Measurements from ENCODE around the gene MAML3. TPM values are rescaled to one million over a fixed set of nuclear protein-coding genes. Genes with fewer than 3 reads are reported as not detected.

MAML3 gene
- total RNA-seq = 0.59 and 0.72 TPM in 2 replicates

- peak within 1 kb of the TSS; percentile 80 for H3K4me3 ChIP-seq (ENCODE audit: insufficient read depth, low read length)
- peak; percentile 95 for DNase-seq (ENCODE audit: insufficient read length, low spot score, missing footprints)
- H3K79me2 ChIP-seq (ENCODE audit: insufficient read depth, low read length) = no peaks in the 10 kb centered on the region
- H3K4me2 ChIP-seq (ENCODE audit: insufficient read depth, low read length) = peak within 1 kb of the TSS; percentile 98
- peaks cover 10% of the 10 kb centered on the region for H3K4me1 ChIP-seq (ENCODE audit: insufficient read depth, low read length)
- H3K27ac ChIP-seq (ENCODE audit: low read depth, low read length) = peak within 1 kb of the TSS; percentile 49
- H2AFZ ChIP-seq (ENCODE audit: low read length) = peak within 1 kb of the TSS; percentile 87
- H3K36me3 ChIP-seq (ENCODE audit: insufficient read depth, low read length) = no peaks in the 10 kb centered on the region
- no peaks in the 10 kb centered on the region for H4K20me1 ChIP-seq (ENCODE audit: insufficient read depth, low read length)
- H3K27me3 ChIP-seq (ENCODE audit: insufficient read depth, low read length) = peaks cover 5% of the 10 kb centered on the region
- TF ChIP-seq CTCF (IDR thresholded peaks at IDR 0.05; ENCODE audit: extremely low read depth, low read depth, low read length) = no peak
- H3K9me3 ChIP-seq (ENCODE audit: low read depth, low read length) = no peaks in the 10 kb centered on the region
Observed at GRCh38 chr4:140153718-140154571, at the start of gene MAML3. TSS of gene MAML3 (minus strand) at chr4:140154184. CDS start at chr4:140153327, 857 bp downstream.

- Histone ChIP-seq H3K4me2 (ENCODE audit: insufficient read depth, low read length) (no peak overlapping the region), H3K9me3 (ENCODE audit: low read depth, low read length) (no peaks in the 10 kb centered on the region), H3K27me3 (ENCODE audit: insufficient read depth, low read length) (peaks cover 31% of the 10 kb centered on the region), H3K36me3 (ENCODE audit: insufficient read depth, low read length) (no peaks in the 10 kb centered on the region), H3K79me2 (ENCODE audit: insufficient read depth, low read length) (no peaks in the 10 kb centered on the region), H4K20me1 (ENCODE audit: insufficient read depth, low read length) (no peaks in the 10 kb centered on the region), H3K27ac (ENCODE audit: low read depth, low read length) (no peak overlapping the region), H2AFZ (ENCODE audit: low read length) (no peak overlapping the region), H3K4me3 (ENCODE audit: insufficient read depth, low read length) (no peak overlapping the region), H3K4me1 (ENCODE audit: insufficient read depth, low read length) (no peaks in the 10 kb centered on the region)
- no peak for DNase-seq (ENCODE audit: insufficient read length, low spot score, missing footprints)
- no peak for TF ChIP-seq CTCF (IDR thresholded peaks at IDR 0.05; ENCODE audit: extremely low read depth, low read depth, low read length)
Observed at GRCh38 chr4:140198942-140199341, 45.0 kb upstream of the MAML3 start.

- peaks cover 31% of the 10 kb centered on the region for H3K27me3 ChIP-seq (ENCODE audit: insufficient read depth, low read length)
- H3K4me2 ChIP-seq (ENCODE audit: insufficient read depth, low read length) = no peak overlapping the region
- H3K9me3 ChIP-seq (ENCODE audit: low read depth, low read length) = no peaks in the 10 kb centered on the region
- H4K20me1 ChIP-seq (ENCODE audit: insufficient read depth, low read length) = no peaks in the 10 kb centered on the region
- DNase-seq (ENCODE audit: insufficient read length, low spot score, missing footprints) = no peak
- H2AFZ ChIP-seq (ENCODE audit: low read length) = no peak overlapping the region
- H3K79me2 ChIP-seq (ENCODE audit: insufficient read depth, low read length) = no peaks in the 10 kb centered on the region
- no peak overlapping the region for H3K4me3 ChIP-seq (ENCODE audit: insufficient read depth, low read length)
- no peak for TF ChIP-seq CTCF (IDR thresholded peaks at IDR 0.05; ENCODE audit: extremely low read depth, low read depth, low read length)
- no peak overlapping the region for H3K27ac ChIP-seq (ENCODE audit: low read depth, low read length)
- H3K36me3 ChIP-seq (ENCODE audit: insufficient read depth, low read length) = no peaks in the 10 kb centered on the region
- H3K4me1 ChIP-seq (ENCODE audit: insufficient read depth, low read length) = no peaks in the 10 kb centered on the region
Observed at GRCh38 chr4:140195806-140196205, 41.8 kb upstream of the MAML3 start.

GRCh38 chr4:140189805-140190204, 35.8 kb upstream of the MAML3 start:
- Histone ChIP-seq H3K36me3 (ENCODE audit: insufficient read depth, low read length) (no peaks in the 10 kb centered on the region), H3K4me2 (ENCODE audit: insufficient read depth, low read length) (no peak overlapping the region), H3K4me3 (ENCODE audit: insufficient read depth, low read length) (no peak overlapping the region), H3K79me2 (ENCODE audit: insufficient read depth, low read length) (no peaks in the 10 kb centered on the region), H4K20me1 (ENCODE audit: insufficient read depth, low read length) (no peaks in the 10 kb centered on the region), H3K27me3 (ENCODE audit: insufficient read depth, low read length) (peaks cover 13% of the 10 kb centered on the region), H3K27ac (ENCODE audit: low read depth, low read length) (no peak overlapping the region), H3K4me1 (ENCODE audit: insufficient read depth, low read length) (peaks cover 13% of the 10 kb centered on the region), H3K9me3 (ENCODE audit: low read depth, low read length) (no peaks in the 10 kb centered on the region), H2AFZ (ENCODE audit: low read length) (no peak overlapping the region)
- TF ChIP-seq CTCF (IDR thresholded peaks at IDR 0.05; ENCODE audit: extremely low read depth, low read depth, low read length) = no peak
- no peak for DNase-seq (ENCODE audit: insufficient read length, low spot score, missing footprints)

Data from osteoblast (primary cell).